NCI-H187 (cell line): ENCODE measurements around the gene SLC9A8.

Source experiments
- DNase-seq, 2 experiments: peaks; one replicate each; lab custom pipeline; 2025; lab: John Stamatoyannopoulos, UW

The SLC9A8 gene

GRCh38 chr20:49813305-49813974 is 812 bp downstream of the SLC9A8 start:
- no peak for DNase-seq

DNA sequence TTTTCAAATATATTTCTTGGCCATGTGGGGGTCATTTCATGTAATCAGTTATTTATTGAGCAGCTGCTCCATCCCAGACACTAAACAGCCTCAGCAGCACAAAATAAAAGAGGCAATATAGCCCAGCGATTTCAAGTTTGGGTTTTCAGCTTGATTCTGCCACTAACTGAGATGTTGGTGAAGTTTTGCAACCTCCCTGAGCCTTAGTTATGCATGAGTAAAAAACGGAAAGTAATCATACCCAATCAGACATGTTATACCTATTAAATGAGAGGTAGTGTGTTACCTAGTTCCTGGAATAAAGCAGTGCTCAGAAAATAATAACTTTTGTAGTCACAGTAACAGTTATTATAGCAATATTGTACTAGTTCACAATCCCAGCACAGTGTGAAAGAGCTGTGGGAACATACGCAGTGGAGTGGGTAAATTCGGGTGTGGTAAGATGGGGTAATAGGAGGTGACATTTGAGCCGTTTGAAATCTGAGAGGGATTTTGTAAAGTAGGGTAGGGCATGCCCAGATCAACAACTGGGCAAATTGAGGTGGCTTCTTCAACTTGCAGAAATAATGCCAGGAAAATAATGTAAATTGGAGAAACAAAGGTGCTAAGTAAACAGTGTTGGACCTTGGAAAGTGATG is 1.5 kb downstream of the SLC9A8 start:
- DNase-seq, result no peak

- DNase-seq, result no peak
Measured at GRCh38 chr20:49818816-49819215, 6.2 kb downstream of the SLC9A8 start.

- DNase-seq, result no peak
Measured at GRCh38 chr20:49819702-49820101, 7.1 kb downstream of the SLC9A8 start.

- DNase-seq, result no peak
Measured at GRCh38 chr20:49821381-49821780, 8.8 kb downstream of the SLC9A8 start.

DNA sequence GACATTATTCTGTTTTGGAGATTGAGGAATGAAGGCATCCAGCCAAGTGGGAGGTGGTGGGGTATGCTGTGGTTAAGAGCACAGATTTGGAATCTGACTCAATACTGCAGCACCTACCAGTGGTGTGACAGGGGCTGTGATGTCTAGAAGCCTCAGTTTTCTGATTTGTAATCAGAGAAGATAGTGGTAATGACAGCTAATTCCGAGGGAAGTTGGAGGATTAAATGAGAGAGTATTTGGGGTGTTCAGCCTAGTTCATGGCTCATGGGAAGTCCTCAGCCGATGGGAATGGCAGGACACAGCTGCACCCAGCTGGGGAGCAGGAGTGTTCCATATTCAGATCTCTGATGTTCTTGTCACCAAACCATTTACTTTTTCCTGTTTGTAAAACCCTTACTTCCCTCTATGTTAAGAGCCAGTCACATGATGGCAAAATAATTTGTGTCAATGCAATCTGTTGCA is 9.3 kb downstream of the SLC9A8 start:
- DNase-seq, result no peak

DNA sequence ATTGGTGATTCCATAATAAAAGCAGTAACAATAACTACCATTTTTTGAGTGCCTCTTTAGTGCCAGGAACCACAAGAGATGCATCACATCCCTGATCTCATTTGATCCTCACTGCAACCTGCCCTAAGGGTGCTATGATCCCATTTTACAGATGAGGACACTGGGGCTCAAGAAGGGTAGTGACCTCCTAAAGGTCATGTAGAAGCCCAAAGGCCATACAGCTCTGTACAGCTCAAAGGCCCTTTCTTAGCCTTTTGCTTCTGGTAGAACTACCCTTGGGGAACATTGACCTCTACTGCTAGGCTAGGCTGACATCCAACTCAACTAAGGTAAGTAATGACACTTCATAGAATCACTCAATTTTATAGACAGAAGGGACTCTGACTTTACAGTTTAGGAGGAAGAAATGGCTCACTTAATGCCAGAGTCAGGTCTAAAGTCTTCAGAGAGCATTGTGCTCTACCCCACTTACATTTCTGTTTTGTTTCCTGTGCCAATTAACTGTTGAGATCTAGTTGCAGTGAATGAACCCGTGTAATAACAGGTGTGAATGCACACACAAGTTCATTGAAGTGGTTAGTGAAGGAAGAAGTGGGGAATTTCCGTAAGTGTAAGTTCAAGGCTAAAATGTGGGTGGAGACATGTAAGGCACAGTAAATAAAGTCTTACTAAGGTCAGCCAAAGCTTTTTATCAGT is 10.7 kb downstream of the SLC9A8 start:
- no peak for DNase-seq

GRCh38 chr20:49824206-49824605 is 11.6 kb downstream of the SLC9A8 start:
- DNase-seq, result no peak

DNA sequence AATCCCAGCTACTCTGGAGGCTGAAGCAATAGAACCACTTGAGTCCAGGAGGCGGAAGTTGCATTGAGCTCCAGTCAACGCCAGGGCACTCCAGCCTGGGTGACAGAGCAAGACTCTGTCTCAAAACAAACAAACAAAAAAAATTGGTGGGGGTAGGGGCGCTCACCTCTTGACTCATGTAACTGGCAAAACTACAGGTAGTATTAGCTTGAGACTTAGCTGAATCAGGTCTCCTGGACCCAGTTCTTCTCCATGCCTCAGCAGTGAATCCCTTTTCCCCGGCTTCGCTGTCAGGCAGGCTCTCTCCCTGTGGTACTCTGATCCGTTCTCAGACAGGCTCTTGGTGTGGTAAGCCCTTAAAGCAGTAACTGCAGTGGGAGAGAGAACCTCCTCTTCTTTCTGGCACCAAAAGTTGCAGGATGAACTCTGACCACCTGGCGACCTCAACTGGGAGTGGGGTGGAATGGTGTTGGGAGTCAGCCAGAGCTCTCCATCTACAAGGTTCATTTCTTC is 12.9 kb downstream of the SLC9A8 start:
- DNase-seq, result peak in 1 of 2 experiments; percentile 23

GRCh38 chr20:49831022-49831769 is 18.6 kb downstream of the SLC9A8 start:
- DNase-seq, result no peak

GRCh38 chr20:49831770-49832631 is 19.4 kb downstream of the SLC9A8 start:
- no peak for DNase-seq

DNA sequence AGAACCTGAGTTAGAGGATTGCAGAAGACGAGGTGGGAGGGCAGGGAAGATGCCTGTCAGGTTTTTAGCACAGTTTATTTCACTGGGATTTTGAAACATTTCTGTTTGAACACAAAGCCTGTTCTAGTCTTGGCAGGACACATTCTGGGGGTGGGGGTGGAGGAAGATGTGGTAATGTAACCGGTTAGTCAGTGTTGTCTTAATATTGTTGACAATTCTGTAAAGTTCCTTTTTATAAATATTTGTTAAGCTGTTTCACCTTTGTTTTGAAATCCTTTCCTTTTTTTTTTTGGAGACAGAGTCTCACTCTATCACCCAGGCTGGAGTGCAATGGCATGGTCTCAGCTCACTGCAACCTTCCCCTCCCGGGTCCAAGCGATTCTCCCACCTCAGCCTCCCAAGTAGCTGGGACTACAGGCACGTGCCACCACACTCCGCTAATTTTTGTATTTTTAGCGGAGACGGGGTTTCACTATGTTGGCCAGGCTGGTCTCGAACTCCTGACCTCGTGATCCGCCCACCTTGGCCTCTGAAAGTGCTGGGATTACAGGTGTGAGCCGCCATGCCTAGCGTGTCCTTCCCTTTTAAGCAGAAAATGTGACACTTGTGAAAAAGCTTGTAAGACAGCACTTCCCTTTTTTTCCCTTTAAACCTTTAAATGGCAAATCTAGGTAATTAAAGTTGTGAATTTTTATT is 20.2 kb downstream of the SLC9A8 start:
- no peak for DNase-seq

- DNase-seq, result no peak
Measured at GRCh38 chr20:49833483-49833882, 20.9 kb downstream of the SLC9A8 start.

DNA sequence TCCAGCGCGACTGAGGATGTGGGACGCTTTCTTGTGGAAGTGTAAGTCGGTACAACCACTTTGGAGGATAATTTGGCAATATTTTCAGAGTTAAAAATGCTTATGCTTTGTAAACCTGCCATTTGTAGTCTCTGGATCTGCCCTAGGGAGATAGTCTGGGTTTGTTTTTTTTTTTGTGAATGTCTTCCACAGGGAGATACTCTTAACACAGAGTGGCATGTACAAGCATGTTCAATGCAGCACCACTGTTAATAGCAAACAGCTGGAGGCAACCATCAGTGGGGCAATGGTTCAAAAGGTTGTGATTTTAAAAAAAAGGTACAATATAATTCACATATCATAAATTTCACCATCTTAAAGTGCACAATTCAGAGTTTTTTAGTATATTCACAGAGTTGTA is 22.4 kb downstream of the SLC9A8 start:
- DNase-seq, result no peak

DNA sequence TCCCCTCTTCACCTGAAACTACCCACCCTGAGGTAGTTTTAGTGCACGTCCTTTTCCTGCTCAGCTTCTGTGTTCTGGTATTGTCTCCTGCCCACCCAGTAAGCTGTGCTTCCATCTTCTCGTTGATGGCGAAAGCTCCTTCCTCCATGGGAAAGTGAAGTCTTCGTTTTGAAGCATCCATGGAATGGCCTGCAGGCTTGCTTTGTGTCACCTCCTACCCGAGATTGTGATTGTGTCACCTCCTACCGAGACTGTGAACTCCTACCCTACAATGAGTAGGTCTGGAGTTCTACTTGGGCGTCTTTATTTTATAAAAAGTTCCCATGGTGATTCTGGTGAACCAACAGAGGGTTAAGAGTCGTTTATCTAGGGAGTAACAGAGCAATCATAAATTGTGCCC is 25.9 kb downstream of the SLC9A8 start:
- no peak for DNase-seq

- no peak for DNase-seq
Measured at GRCh38 chr20:49843139-49843538, 30.5 kb downstream of the SLC9A8 start.

DNA sequence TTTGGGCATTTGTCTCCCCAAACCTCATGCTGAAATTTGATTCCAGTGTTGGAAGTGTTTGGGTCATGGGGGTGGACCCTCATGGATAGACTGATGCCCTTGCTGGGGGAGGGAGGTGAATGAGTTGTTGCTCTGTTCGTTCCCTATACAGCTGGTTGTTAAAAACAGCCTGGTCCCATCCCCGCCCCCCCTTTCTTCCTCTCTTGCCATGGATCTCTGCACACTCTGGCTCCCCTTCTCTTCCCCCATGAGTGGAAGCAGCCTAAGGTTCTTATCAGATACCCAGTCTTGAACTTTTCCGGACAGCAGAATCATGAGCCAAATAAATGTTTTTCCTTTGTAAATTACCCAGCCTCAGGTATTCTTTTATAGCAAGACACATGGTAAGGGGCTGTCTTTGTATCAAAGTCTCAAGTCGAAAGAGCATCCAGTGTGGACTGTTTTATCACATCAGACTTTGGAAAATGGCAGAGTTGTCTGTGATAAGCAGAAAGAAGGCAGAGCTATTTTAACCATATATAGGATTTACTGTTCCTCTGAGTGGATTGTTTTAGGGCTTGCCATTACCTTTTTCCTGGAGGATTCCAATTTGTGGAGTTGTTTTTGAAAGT is 31.2 kb downstream of the SLC9A8 start:
- no peak for DNase-seq

DNA sequence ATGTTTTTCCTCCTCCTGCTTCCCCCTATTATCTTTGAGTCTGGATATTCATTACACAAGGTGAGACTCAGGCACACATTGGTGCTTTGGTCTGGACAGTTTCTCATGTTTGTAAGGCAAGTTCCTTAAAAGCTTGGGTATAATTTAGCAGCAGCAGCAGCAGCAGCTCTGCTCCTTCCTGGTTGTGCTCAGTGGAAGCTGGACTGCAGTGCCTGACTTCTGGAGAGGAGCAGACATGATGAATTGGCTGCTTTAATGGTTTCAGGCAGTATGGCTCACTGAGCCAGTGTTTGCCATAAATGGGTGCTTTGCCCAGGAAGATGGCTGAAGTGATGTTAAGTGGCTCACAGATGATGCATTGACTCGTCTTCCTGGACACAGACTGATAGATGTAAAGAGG is 32.4 kb downstream of the SLC9A8 start:
- DNase-seq, result no peak

- DNase-seq, result no peak
Measured at GRCh38 chr20:49846206-49846807, 33.7 kb downstream of the SLC9A8 start.
